Measurements from ENCODE around the gene ANAPC16. TPM values are rescaled to one million over a fixed set of nuclear protein-coding genes. Genes with fewer than 3 reads are reported as not detected.
"Not testable (repeated sequence)": the region's sequence is repeated elsewhere in the genome, so short reads cannot be mapped to it uniquely, and the experiment has no call there.

Gene ANAPC16
- total RNA-seq, 3 donors from 2014 or later = 104 to 155 (median 112) TPM

GRCh38 chr10:72200883-72201282 lies 14.9 kb upstream of the ANAPC16 start:
- TF ChIP-seq CTCF (IDR thresholded peaks at IDR 0.05) (no peak), POLR2A (IDR thresholded peaks at IDR 0.05) (no peak), POLR2AphosphoS5 (IDR thresholded peaks at IDR 0.05) (no peak)
- no peak overlapping the region for H3K4me3 ChIP-seq
- intact Hi-C loops (cut with DNase I; ENCODE audit: low total_unique reads) = no loop called here
- no peaks in the 10 kb centered on the region for H3K4me1 ChIP-seq
- no peak overlapping the region for H3K27ac ChIP-seq
- no peak for DNase-seq (ENCODE audit: low spot score in 2 of 2)
- no peaks in the 10 kb centered on the region for H3K9me3 ChIP-seq
- H3K27me3 ChIP-seq = no peaks in the 10 kb centered on the region
- H3K36me3 ChIP-seq = no peaks in the 10 kb centered on the region

- intact Hi-C loops (cut with DNase I; ENCODE audit: low total_unique reads) = no loop called here
- Histone ChIP-seq H3K27me3 (no peaks in the 10 kb centered on the region), H3K4me3 (no peak overlapping the region), H3K9me3 (no peaks in the 10 kb centered on the region), H3K36me3 (no peaks in the 10 kb centered on the region), H3K27ac (no peak overlapping the region), H3K4me1 (no peaks in the 10 kb centered on the region)
- DNase-seq (ENCODE audit: low spot score in 2 of 2) = no peak
- TF ChIP-seq POLR2AphosphoS5 (IDR thresholded peaks at IDR 0.05) (no peak), POLR2A (IDR thresholded peaks at IDR 0.05) (no peak), CTCF (IDR thresholded peaks at IDR 0.05) (no peak)
These were observed 14.5 kb upstream of the ANAPC16 start for GRCh38 chr10:72201293-72201692.

DNA sequence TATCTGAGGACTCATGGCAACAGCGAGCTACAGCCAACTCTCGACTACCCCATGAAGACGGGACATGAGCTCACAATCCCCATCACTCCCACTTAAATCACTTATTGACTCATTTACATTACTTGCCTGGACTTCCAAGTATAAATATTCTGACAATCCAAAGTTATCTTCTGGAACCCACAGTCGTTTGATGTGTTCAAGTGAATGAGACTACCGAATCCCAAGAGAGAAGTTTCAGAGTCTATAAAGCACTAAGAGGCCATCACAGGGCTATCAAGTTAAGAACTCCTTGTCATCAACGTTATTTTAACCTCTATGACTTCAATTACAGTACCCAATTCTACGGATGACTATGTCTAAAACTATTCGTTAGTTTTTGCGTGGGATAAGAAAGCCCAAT lies 11.5 kb upstream of the ANAPC16 start:
- H3K4me3 ChIP-seq = no peak overlapping the region
- H3K9me3 ChIP-seq = no peaks in the 10 kb centered on the region
- no peak overlapping the region for H3K27ac ChIP-seq
- no peaks in the 10 kb centered on the region for H3K36me3 ChIP-seq
- no peaks in the 10 kb centered on the region for H3K27me3 ChIP-seq
- TF ChIP-seq POLR2A (IDR thresholded peaks at IDR 0.05) (no peak), CTCF (IDR thresholded peaks at IDR 0.05) (no peak), POLR2AphosphoS5 (IDR thresholded peaks at IDR 0.05) (no peak)
- intact Hi-C loops (cut with DNase I; ENCODE audit: low total_unique reads) = no loop called here
- no peak for DNase-seq (ENCODE audit: low spot score in 2 of 2)
- no peaks in the 10 kb centered on the region for H3K4me1 ChIP-seq

GRCh38 chr10:72204724-72205123 lies 11.1 kb upstream of the ANAPC16 start:
- TF ChIP-seq CTCF (IDR thresholded peaks at IDR 0.05) (no peak), POLR2A (IDR thresholded peaks at IDR 0.05) (no peak), POLR2AphosphoS5 (IDR thresholded peaks at IDR 0.05) (no peak)
- H3K27me3 ChIP-seq = no peaks in the 10 kb centered on the region
- H3K27ac ChIP-seq = no peak overlapping the region
- no peak for DNase-seq (ENCODE audit: low spot score in 2 of 2)
- no peak overlapping the region for H3K4me3 ChIP-seq
- H3K36me3 ChIP-seq = no peaks in the 10 kb centered on the region
- intact Hi-C loops (cut with DNase I; ENCODE audit: low total_unique reads) = no loop called here
- H3K4me1 ChIP-seq = no peaks in the 10 kb centered on the region
- no peaks in the 10 kb centered on the region for H3K9me3 ChIP-seq

DNA sequence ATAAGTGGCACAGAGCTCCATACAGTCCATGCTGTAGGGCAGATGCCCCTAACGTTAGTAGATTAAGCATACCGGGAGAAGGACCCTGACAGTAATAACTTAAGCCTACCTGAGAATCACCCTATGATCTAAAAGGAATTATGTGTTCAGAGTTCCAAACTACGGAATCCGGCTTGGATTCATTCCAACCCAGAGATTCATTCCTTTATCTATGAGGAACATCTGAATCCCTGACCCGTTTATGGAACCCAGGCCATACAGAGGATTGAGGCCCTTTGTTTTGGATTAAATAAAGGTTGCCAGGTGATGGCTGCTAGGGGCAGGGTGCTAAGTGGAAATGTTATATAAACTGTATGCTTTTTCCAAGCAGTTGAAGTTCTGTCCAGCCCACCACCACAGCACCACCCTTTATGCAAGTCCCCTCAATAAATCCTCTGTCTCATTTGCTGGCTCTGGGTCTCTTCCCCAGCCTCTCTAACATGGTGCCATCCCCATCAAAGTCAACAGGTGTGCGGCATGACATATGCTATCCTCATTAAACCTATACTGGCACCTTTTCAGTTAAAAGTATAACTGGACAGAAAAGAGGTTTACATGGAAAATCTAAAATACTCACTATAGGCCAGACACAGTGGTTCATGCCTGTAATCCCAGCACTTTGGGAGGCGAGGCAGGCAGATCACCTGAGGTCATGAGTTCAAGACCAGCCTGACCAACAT lies 9.1 kb upstream of the ANAPC16 start:
- Histone ChIP-seq H3K27me3 (no peaks in the 10 kb centered on the region), H3K9me3 (no peaks in the 10 kb centered on the region), H3K36me3 (no peaks in the 10 kb centered on the region), H3K27ac (no peak overlapping the region), H3K4me1 (no peaks in the 10 kb centered on the region), H3K4me3 (no peak overlapping the region)
- TF ChIP-seq POLR2AphosphoS5 (IDR thresholded peaks at IDR 0.05) = no peak
- no peak for TF ChIP-seq POLR2A (IDR thresholded peaks at IDR 0.05)
- TF ChIP-seq CTCF (IDR thresholded peaks at IDR 0.05) = no peak
- no peak for DNase-seq (ENCODE audit: low spot score in 2 of 2)
- intact Hi-C loops (cut with DNase I; ENCODE audit: low total_unique reads) = no loop called here

DNA sequence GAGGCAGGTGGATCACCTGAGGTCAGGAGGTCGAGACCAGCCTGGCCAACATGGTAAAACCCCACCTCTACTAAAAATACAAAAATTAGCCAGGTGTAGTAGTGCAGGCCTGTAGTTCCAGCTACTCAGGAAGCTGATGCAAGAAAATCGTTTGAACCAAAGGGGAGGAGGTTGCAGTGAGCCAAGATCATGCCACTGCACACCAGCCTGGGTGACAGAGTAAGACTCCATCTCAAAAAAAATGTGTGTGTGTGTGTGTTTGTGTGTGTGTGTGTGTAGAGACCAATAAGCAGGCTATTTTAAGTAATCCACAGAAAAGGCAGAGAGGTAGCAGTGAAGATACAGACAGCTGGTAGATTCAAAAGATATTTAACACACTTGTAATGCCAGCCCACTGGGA lies 7.3 kb upstream of the ANAPC16 start:
- DNase-seq (ENCODE audit: low spot score in 2 of 2); intact Hi-C loops (cut with DNase I; ENCODE audit: low total_unique reads): not testable (repeated sequence)

GRCh38 chr10:72211381-72211780 lies 4.4 kb upstream of the ANAPC16 start:
- H3K4me3 ChIP-seq; H3K27ac ChIP-seq; H3K27me3 ChIP-seq; H3K9me3 ChIP-seq; H3K4me1 ChIP-seq; H3K36me3 ChIP-seq; DNase-seq (ENCODE audit: low spot score in 2 of 2); intact Hi-C loops (cut with DNase I; ENCODE audit: low total_unique reads): not testable (repeated sequence)

More for the DNA sequence above, 7.3 kb upstream of the ANAPC16 start:
- not testable (repeated sequence) for H3K36me3 ChIP-seq, H3K9me3 ChIP-seq, H3K27ac ChIP-seq, H3K4me3 ChIP-seq, H3K4me1 ChIP-seq, H3K27me3 ChIP-seq

DNA sequence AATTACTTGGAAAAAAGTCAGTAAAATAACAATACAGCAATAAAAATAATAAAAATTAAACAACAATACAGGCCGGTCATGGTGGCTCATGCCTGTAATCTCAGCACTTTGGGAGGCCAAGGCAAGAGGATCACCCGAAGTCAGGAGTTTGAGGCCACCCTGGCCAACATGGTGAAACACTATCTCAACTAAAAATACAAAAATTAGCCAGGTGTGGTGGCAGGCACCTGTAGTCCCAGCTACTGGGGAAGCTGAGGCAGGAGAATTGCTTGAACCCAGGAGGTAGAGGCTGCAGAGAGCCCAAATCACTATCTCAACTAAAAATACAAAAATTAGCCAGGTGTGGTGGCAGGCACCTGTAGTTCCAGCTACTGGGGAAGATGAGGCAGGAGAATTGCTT lies 4.0 kb upstream of the ANAPC16 start:
- DNase-seq (ENCODE audit: low spot score in 2 of 2); H3K27ac ChIP-seq; H3K4me1 ChIP-seq; H3K36me3 ChIP-seq; H3K4me3 ChIP-seq; H3K27me3 ChIP-seq; intact Hi-C loops (cut with DNase I; ENCODE audit: low total_unique reads); H3K9me3 ChIP-seq: not testable (repeated sequence)
